ENCODE measurements around the gene FILIP1L.

GRCh38 chr3:100075851-100076730 lies 38.2 kb downstream of the FILIP1L start:
- TF ChIP-seq CTCF (IDR thresholded peaks at IDR 0.05) (no peak), JUND (IDR thresholded peaks at IDR 0.05) (no peak), GATA2 (CRISPR knock-in tag; IDR thresholded peaks at IDR 0.05) (no peak), POLR2AphosphoS5 (IDR thresholded peaks at IDR 0.05; ENCODE audit: low read depth, low read length) (no peak), EP300 (IDR thresholded peaks at IDR 0.05; ENCODE audit: borderline replicate concordance in 1 of 2, low read depth in 1 of 2, low read length in 1 of 2) (no peak), ZBTB33 (IDR thresholded peaks at IDR 0.05; ENCODE audit: borderline replicate concordance, low read depth) (no peak), MAX (IDR thresholded peaks at IDR 0.05; ENCODE audit: low read depth) (no peak), NFIC (IDR thresholded peaks at IDR 0.05; ENCODE audit: borderline replicate concordance) (no peak), CHD2 (IDR thresholded peaks at IDR 0.05; ENCODE audit: low read length, partially characterized antibody) (no peak), RCOR1 (IDR thresholded peaks at IDR 0.05; ENCODE audit: low read length) (no peak), TCF12 (IDR thresholded peaks at IDR 0.05) (no peak), YY1 (IDR thresholded peaks at IDR 0.05; ENCODE audit: low read depth) (no peak), EZH2phosphoT487 (IDR thresholded peaks at IDR 0.05; ENCODE audit: borderline replicate concordance, low read depth) (no peak)

Measured in SK-N-SH (cell line).